Upper lobe of right lung (tissue), 1 donor: ENCODE data around the gene PKDCC. TPM values are rescaled to one million over a fixed set of nuclear protein-coding genes. Genes with fewer than 3 reads are reported as not detected.

Experiments used
- ATAC-seq: fragments of 200-7000 bp; cut with Tn5 transposase; one replicate; pipeline ENCODE4 v1.9.1; 2020; ENCODE audit warnings: mild to moderate bottlenecking, moderate library complexity
- DNase-seq: peaks from one replicate; pipeline ENCODE4 v3.0.0-alpha.2; 2020
- H3K27ac ChIP-seq: fragments of 200-600 bp; one replicate; pipeline ENCODE4 v1.8.0; 2022
- H3K27me3 ChIP-seq: fragments of 200-600 bp; one replicate; pipeline ENCODE4 v1.8.0; 2022; ENCODE audit warnings: mild to moderate bottlenecking
- H3K36me3 ChIP-seq: fragments of 200-600 bp; one replicate; pipeline ENCODE4 v1.8.0; 2022
- H3K4me1 ChIP-seq: fragments of 200-600 bp; one replicate; pipeline ENCODE4 v1.8.0; 2022
- H3K4me3 ChIP-seq: fragments of 200-600 bp; one replicate; pipeline ENCODE4 v1.8.0; 2022; ENCODE audit warnings: mild to moderate bottlenecking
- H3K9me3 ChIP-seq: fragments of 200-600 bp; one replicate; pipeline ENCODE4 v1.8.0; 2022
- intact Hi-C: fragments of 100-400 bp; cut with DNase I; formaldehyde crosslinking; loops from one replicate; pipeline ENCODE4 v1.11.0; 2022
- total RNA-seq: library from RNA; stranded (reverse); fragmentation: NEBNext Ultra II Directional; extraction: Animal tissue kit (Norgen Biotek cat#: 25700); gene quantifications from one replicate; pipeline ENCODE4 v1.2.1, GENCODE V29; 2021
- TF ChIP-seq, protein P1 (sequence below): fragments of 200-600 bp; IDR thresholded peaks from one replicate; pipeline ENCODE4 v1.8.0; 2022; ENCODE audit warnings: antibody characterized with exemption
- donor health status: DM: no; HTN: yes; CAD: no; lungs with severe emphysema.

PKDCC gene
- total RNA-seq, 1 donor from 2014 or later: 65.5 TPM

DNA sequence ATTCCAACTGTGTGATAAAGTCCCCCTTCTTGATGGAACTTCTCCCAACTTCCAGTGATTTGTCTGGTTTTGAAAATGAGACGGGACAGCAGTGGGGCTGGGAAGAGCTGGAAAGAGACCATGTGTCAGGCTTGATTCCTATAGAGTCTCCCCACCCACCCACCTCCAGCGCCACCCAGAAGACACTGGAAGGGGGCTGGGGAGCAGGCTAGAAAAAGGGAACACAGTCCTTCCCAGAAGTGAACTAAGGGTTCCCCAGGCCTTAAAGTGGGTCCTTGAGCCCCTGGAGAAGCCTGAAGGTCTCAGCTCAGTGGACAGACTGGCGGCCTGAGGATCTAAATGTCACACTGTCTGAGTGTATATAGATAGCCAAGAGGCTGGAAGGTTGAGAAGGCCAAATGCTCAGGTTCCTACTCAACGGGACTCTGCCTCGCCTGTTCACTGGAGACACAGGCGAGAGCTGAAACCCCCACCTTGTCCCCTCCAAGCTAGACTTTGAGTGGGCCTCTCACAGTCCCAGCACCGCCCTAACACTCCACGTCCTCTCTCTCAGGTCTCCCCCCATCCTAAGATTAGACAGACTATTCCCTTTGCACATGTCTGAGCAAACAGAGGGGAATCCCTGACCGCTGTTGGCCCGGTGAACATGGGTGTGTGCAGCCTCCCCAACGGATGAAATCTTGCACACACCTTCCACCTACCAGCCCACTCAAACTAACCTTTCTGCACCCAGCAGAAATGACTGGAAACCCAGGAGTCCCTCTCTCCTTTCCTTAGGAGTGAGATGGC is 1.6 kb downstream of the PKDCC start:
- TF ChIP-seq, protein P1, sequence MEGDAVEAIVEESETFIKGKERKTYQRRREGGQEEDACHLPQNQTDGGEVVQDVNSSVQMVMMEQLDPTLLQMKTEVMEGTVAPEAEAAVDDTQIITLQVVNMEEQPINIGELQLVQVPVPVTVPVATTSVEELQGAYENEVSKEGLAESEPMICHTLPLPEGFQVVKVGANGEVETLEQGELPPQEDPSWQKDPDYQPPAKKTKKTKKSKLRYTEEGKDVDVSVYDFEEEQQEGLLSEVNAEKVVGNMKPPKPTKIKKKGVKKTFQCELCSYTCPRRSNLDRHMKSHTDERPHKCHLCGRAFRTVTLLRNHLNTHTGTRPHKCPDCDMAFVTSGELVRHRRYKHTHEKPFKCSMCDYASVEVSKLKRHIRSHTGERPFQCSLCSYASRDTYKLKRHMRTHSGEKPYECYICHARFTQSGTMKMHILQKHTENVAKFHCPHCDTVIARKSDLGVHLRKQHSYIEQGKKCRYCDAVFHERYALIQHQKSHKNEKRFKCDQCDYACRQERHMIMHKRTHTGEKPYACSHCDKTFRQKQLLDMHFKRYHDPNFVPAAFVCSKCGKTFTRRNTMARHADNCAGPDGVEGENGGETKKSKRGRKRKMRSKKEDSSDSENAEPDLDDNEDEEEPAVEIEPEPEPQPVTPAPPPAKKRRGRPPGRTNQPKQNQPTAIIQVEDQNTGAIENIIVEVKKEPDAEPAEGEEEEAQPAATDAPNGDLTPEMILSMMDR: no peak
- Histone ChIP-seq H3K4me1 (peaks cover 24% of the 10 kb centered on the region), H3K27ac (peak overlapping the region; percentile 76), H3K4me3 (peak overlapping the region; percentile 63), H3K27me3 (no peaks in the 10 kb centered on the region), H3K36me3 (no peaks in the 10 kb centered on the region), H3K9me3 (no peaks in the 10 kb centered on the region)
- ATAC-seq (no peak), DNase-seq (no peak)
- intact Hi-C loops: no loop called here

DNA sequence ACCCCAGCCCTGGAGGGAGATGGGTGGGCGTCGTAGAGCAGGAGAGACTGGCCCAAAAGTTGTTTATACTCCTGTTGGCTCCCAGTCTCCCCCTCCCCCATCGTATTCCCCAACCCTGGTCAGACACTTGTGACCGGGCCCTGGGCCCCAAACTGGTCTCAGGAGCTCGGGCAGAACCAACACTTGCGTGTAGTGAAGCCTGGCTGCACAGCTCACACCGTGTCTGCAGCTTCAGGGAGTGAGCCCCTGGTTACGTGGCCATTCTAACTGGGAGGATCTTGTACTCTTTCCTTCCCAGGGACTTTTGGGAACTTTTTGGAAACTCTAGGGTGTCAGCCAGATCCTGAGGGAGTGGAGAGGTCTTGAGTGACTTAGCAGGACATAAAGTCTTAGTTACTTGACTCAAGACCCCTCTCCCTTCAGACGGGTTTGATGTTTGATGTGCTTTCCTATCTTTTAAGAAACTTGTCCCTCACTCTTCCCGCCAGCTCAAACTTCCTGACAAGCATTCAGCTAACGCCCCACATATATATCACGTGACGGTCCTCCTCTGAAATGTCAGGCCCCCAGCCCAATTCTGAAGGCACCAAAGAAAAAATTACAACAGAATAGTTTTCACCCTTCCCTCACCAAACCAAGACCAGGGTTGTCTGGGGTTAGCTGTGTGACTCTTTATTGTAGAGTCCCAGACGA is 2.3 kb downstream of the PKDCC start:
- no peak for DNase-seq
- no peak for ATAC-seq
- Histone ChIP-seq H3K4me3 (peak overlapping the region; percentile 63), H3K4me1 (peaks cover 26% of the 10 kb centered on the region), H3K9me3 (no peaks in the 10 kb centered on the region), H3K36me3 (peaks cover under 1% of the 10 kb centered on the region), H3K27me3 (no peaks in the 10 kb centered on the region), H3K27ac (peak overlapping the region; percentile 76)
- TF ChIP-seq, protein P1: no peak
- intact Hi-C loops: no loop called here

DNA sequence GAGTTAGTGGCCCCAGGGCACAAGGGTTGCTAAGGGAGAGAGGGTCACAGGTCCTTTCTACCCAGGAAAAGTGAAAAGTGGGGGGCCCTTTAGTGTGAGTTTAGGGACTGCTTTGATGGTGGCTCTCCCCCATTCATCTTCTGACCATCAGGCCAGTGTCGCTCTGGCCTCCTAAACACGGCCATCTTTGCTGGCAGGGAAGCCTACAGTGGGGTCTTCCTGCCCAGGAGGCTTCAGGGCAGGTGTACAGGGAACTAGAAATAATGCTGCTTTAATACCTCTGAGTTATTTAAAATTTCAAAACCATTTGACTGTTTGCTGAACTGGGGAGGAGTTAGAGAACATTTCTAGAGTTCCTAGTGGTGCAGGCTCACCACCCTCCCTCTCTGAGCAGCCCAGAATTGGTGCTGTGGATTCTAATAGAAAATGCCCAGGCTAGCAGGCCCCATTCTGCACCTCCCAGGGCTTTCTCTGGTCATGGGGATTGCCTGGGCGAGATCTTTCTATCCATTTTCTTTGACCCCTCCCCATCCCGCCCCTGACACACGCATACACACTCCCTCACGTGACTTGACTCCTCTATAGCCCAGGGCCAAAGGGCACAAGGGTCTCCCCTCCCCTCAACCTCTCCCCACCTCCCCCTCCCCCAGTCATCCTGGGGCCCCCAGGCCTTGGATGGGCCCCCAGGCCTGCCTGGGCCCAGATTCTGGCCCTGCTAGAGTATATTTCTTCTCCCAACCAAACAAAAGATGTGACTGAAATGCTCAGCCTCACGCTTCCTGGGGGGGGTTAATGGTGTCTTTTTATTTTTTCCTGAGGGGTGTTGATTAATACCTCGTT is 3.1 kb downstream of the PKDCC start:
- TF ChIP-seq, protein P1: no peak
- peaks cover 26% of the 10 kb centered on the region for H3K4me1 ChIP-seq
- peak overlapping the region; percentile 63 for H3K4me3 ChIP-seq
- H3K27ac ChIP-seq: peak overlapping the region; percentile 76
- H3K9me3 ChIP-seq: no peaks in the 10 kb centered on the region
- H3K36me3 ChIP-seq: peaks cover 8% of the 10 kb centered on the region
- DNase-seq (no peak), ATAC-seq (no peak)
- intact Hi-C loops: no loop called here
- no peaks in the 10 kb centered on the region for H3K27me3 ChIP-seq

DNA sequence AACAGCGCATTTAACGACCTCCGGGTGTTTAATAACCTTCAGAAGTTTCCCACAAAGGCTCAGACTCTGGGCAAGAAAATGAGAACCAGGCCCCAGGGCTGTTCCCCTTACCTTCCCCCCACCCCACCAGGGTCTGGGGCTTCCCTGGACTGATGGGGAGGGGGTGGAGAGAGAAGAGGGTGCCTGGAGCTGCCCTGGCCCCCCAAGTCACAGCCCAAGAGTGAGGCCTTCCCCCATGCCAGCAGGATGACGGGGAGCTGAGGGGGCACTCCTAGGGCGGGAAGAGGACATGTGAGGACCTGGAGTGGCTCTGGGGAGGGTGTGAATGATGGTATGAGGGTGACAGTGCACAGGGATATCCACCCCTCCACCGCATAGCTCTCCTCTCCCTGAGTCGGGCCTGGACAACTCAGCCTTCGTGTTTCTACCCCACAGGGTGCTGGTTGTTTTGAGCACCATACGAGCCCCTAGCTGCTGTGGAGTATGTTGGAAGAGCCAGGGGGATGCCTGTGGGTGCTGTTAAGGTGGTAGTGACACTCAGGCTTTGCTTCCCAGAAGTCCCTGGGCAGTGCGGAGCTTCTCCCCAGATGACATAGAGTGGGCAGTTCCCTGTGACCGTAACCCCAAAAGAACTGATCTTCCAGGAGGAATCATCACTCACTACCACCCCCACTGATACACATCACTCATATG is 3.9 kb downstream of the PKDCC start:
- ATAC-seq (no peak), DNase-seq (no peak)
- H3K36me3 ChIP-seq: peaks cover 8% of the 10 kb centered on the region
- H3K9me3 ChIP-seq: no peaks in the 10 kb centered on the region
- no peaks in the 10 kb centered on the region for H3K27me3 ChIP-seq
- peak overlapping the region; percentile 76 for H3K27ac ChIP-seq
- intact Hi-C loops: no loop called here
- TF ChIP-seq, protein P1: no peak
- H3K4me3 ChIP-seq: peak overlapping the region; percentile 63
- H3K4me1 ChIP-seq: peaks cover 26% of the 10 kb centered on the region
